Uterus (tissue), 2 donors: ENCODE measurements around the gene CYP3A5.

ENCODE experiments used
- CTCF ChIP-seq, 4 experiments: fragments of 200-600 bp in 2 of 4; fragments of 450-650 bp in 2 of 4; sonication (generic) in 2 of 4; IDR thresholded peaks; one replicate each; pipeline ENCODE4 v1.5.1; 2016 to 2019; ENCODE audit warnings: antibody characterized with exemption in 4 of 4, mild to moderate bottlenecking in 2 of 4, moderate library complexity in 1 of 4
- POLR2A ChIP-seq, 2 donors: fragments of 450-650 bp; IDR thresholded peaks; one replicate each; pipeline ENCODE4 v1.6.1; 2016; ENCODE audit warnings: antibody characterized with exemption in 2 of 2, mild to moderate bottlenecking in 1 of 2, moderate library complexity in 1 of 2

- TF ChIP-seq CTCF (IDR thresholded peaks at IDR 0.05) = no peak
- no peak for TF ChIP-seq POLR2A (IDR thresholded peaks at IDR 0.05)
Measured at GRCh38 chr7:99623091-99623693, 56.6 kb downstream of the CYP3A5 start.
